IMR-90 (cell line): Measurements from ENCODE around the gene GXYLT2. TPM values are rescaled to one million over a fixed set of nuclear protein-coding genes. Genes with fewer than 3 reads are reported as not detected.
A peak's percentile ranks its signal among the peaks of the same experiment; 100 is the strongest.

Experiments used
- ATAC-seq: fragments of 200-7000 bp; cut with Tn5 transposase; 2 replicates; pipeline ENCODE4 v1.9.1; 2020; ENCODE audit warnings: low read depth, mild to moderate bottlenecking, moderate library complexity
- BruUV-seq: library from RNA; stranded (reverse); fragments of 400-500 nt; replicated peaks from 2 replicates; lab custom pipeline; 2021; lab: Mats Ljungman, UMichigan
- CTCF ChIA-PET: fragments of 300-600 bp; formaldehyde crosslinking; extraction: SDS; loops from one replicate; lab custom pipeline; 2021; ENCODE audit warnings: antibody characterized with exemption; lab: Yijun Ruan, JAX
- POLR2A ChIA-PET: fragments of 300-600 bp; sonication (Branson Sonifier 250); formaldehyde crosslinking; loops from one replicate; lab custom pipeline; 2022; ENCODE audit warnings: antibody characterized with exemption; ENCODE audit not compliant: unreplicated experiment; lab: Charles Lee
- DNase-seq: peaks from one replicate; pipeline ENCODE4 v3.0.0; 2013
- H2AFZ ChIP-seq: replicated peaks from 2 replicates; pipeline ENCODE3; 2013; ENCODE audit warnings: low read length, mild to moderate bottlenecking; ENCODE audit not compliant: poor library complexity
- H2AK5ac ChIP-seq: 2 replicates; pipeline ENCODE4 v1.6.1; 2013; ENCODE audit warnings: low read depth, low read length, inconsistent platforms
- H2AK9ac ChIP-seq: replicated peaks from 2 replicates; pipeline ENCODE3; 2013; ENCODE audit warnings: mild to moderate bottlenecking, low read depth, low read length, moderate library complexity; ENCODE audit not compliant: poor library complexity
- H2BK120ac ChIP-seq: 2 replicates; pipeline ENCODE4 v1.6.1; 2013; ENCODE audit warnings: low read depth, low read length, inconsistent platforms
- H2BK15ac ChIP-seq: 3 replicates; pipeline ENCODE4 v1.6.1; 2013; ENCODE audit warnings: low read depth, low read length, inconsistent platforms
- H2BK20ac ChIP-seq: 2 replicates; pipeline ENCODE4 v1.6.1; 2013; ENCODE audit warnings: low read depth, mild to moderate bottlenecking, inconsistent platforms, low read length, moderate library complexity
- H2BK5ac ChIP-seq: 2 replicates; pipeline ENCODE4 v1.6.1; 2013; ENCODE audit warnings: mild to moderate bottlenecking, low read depth, low read length, inconsistent platforms; ENCODE audit not compliant: poor library complexity, severe bottlenecking
- H3K14ac ChIP-seq: replicated peaks from 2 replicates; pipeline ENCODE4 v1.6.1; 2013; ENCODE audit warnings: low read depth, low read length, inconsistent platforms
- H3K18ac ChIP-seq: 2 replicates; pipeline ENCODE4 v1.6.1; 2013; ENCODE audit warnings: low read depth, low read length, control low read depth
- H3K23ac ChIP-seq: 2 replicates; pipeline ENCODE4 v1.6.1; 2013; ENCODE audit warnings: low read depth, low read length, inconsistent platforms
- H3K27ac ChIP-seq: 2 replicates; pipeline ENCODE4 v1.5.1; 2013; ENCODE audit warnings: mild to moderate bottlenecking, control low read depth, low read length; ENCODE audit not compliant: insufficient read depth
- H3K27me3 ChIP-seq: 2 replicates; pipeline ENCODE4 v1.6.1; 2013; ENCODE audit warnings: low read length; ENCODE audit not compliant: control insufficient read depth, insufficient read depth
- H3K36me3 ChIP-seq: 2 replicates; pipeline ENCODE4 v1.6.1; 2013; ENCODE audit warnings: low read length, mixed read lengths; ENCODE audit not compliant: control insufficient read depth, insufficient read depth
- H3K4ac ChIP-seq: 2 replicates; pipeline ENCODE4 v1.6.1; 2013; ENCODE audit warnings: low read depth, low read length, inconsistent platforms
- H3K4me1 ChIP-seq: 2 replicates; pipeline ENCODE4 v1.6.1; 2013; ENCODE audit warnings: low read length, mixed read lengths; ENCODE audit not compliant: control insufficient read depth, insufficient read depth
- H3K4me2 ChIP-seq: 2 replicates; pipeline ENCODE4 v1.6.1; 2013; ENCODE audit warnings: low read depth, mild to moderate bottlenecking, control low read depth, low read length, moderate library complexity
- H3K4me3 ChIP-seq: 2 replicates; pipeline ENCODE4 v1.5.1; 2013; ENCODE audit warnings: low read depth, mild to moderate bottlenecking, control low read depth, low read length, moderate library complexity; ENCODE audit not compliant: insufficient read depth
- H3K56ac ChIP-seq: 2 replicates; pipeline ENCODE4 v1.6.1; 2013; ENCODE audit warnings: low read length, inconsistent platforms; ENCODE audit not compliant: insufficient read depth; ENCODE audit errors: extremely low read depth
- H3K79me1 ChIP-seq, 2 experiments: 2 replicates each; pipeline ENCODE4 v1.6.1; 2013; ENCODE audit warnings: low read length in 2 of 2, inconsistent platforms in 1 of 2, low read depth in 1 of 2
- H3K9ac ChIP-seq: 2 replicates; pipeline ENCODE4 v1.6.1; 2013; ENCODE audit warnings: low read depth, low read length, control low read depth
- H3K9me1 ChIP-seq: 2 replicates; pipeline ENCODE4 v1.6.1; 2013; ENCODE audit warnings: low read length, inconsistent platforms; ENCODE audit not compliant: insufficient read depth
- H3K9me3 ChIP-seq: 2 replicates; pipeline ENCODE4 v1.6.1; 2013; ENCODE audit warnings: low read length; ENCODE audit not compliant: control insufficient read depth, insufficient read depth
- H4K20me1 ChIP-seq: 2 replicates; pipeline ENCODE4 v1.6.1; 2013; ENCODE audit warnings: low read length, inconsistent platforms; ENCODE audit not compliant: insufficient read depth
- H4K5ac ChIP-seq: 2 replicates; pipeline ENCODE4 v1.6.1; 2013; ENCODE audit warnings: mild to moderate bottlenecking, low read depth, low read length, control low read depth
- H4K8ac ChIP-seq, 2 experiments: 2 replicates each; pipeline ENCODE4 v1.6.1; 2013; ENCODE audit warnings: low read depth in 2 of 2, low read length in 2 of 2, control low read depth in 1 of 2, inconsistent platforms in 1 of 2
- H4K91ac ChIP-seq: 2 replicates; pipeline ENCODE4 v1.6.1; 2013; ENCODE audit warnings: low read depth, low read length, inconsistent platforms; ENCODE audit not compliant: insufficient read depth
- RFX5 ChIP-seq: IDR thresholded peaks from 2 replicates; pipeline ENCODE4 v1.8.0; 2012; ENCODE audit warnings: low read depth, mild to moderate bottlenecking, low read length, moderate library complexity
- WGBS, 2 experiments: methylation state at CpG; one replicate each; pipeline versions ENCODE4 v1.1.5 to v1.1.7; 2013; ENCODE audit warnings: missing lambda C conversion rate in 2 of 2; ENCODE audit not compliant: insufficient read length in 1 of 2; ENCODE audit errors: extremely low coverage in 2 of 2; 5-methylcytosine and 5-hydroxymethylcytosine counted together
- dilution Hi-C: fragments of 300-500 bp; cut with HindIII; formaldehyde crosslinking; loops from one replicate; pipeline ENCODE4 v1.14.3; 2018; ENCODE audit warnings: low sequenced_read_pairs; ENCODE audit not compliant: unreplicated experiment
- in situ Hi-C: fragments of 300-500 bp; cut with MboI; formaldehyde crosslinking; loops from 3 replicates; pipeline ENCODE4 v1.14.3; 2019; ENCODE audit warnings: low sequenced_read_pairs, inconsistent platforms, mixed read lengths
- intact Hi-C: fragments of 100-400 bp; cut with micrococcal nuclease; formaldehyde crosslinking; loops from 2 replicates; pipeline ENCODE4 v1.10.0; 2022
- polyA plus RNA-seq, 3 experiments: library from polyadenylated mRNA; depleted of rRNA; stranded (reverse); fragments of >200 nt; gene quantifications; 2 replicates each; pipeline ENCODE4 v1.2.3, GENCODE V29; 2012; ENCODE audit warnings: low replicate concordance in 1 of 3
- total RNA-seq: library from RNA; depleted of rRNA; stranded (reverse); fragments of >200 nt; gene quantifications from 2 replicates; pipeline ENCODE4 v1.2.3, GENCODE V29; 2012

GXYLT2 gene
- total and polyA plus RNA-seq, 2 of the 4 experiments (the other 2 are of a cell fraction) = 5.7 to 11.1 TPM

DNA sequence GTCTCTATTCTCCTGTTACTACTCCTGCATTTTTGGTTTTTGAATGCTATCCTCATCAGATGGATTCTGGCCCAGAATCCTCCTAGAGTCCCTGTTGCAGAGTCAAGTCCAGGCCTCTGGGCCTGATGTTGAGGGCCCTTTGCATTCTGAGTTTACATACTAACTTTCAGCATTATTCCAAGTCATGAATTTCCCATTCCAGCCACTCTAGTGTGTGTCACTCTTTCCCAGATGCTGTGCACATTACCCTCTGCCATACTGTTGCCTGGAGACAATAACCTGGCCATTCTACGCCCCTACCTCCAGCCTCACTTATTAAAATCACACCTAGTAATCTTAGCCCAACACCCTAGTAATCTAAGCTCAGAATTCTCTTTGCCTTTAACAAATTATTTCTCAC lies 53.4 kb downstream of the GXYLT2 start:
- dilution Hi-C loops = no loop called here

More for the DNA sequence above, 53.4 kb downstream of the GXYLT2 start:
- H3K56ac ChIP-seq = no peak overlapping the region
- ATAC-seq (no peak), DNase-seq (no peak)
- H3K23ac ChIP-seq = no peak overlapping the region
- no peak overlapping the region for H3K9ac ChIP-seq
- ChIA-PET POLR2A (no interaction called here), CTCF (interaction anchor here (1.3 kb wide), 1 partner anchor 115 kb away, joined by 3 read pairs; no protein-coding TSS in a partner anchor)
- H3K36me3 ChIP-seq = peaks cover 2% of the 10 kb centered on the region; the same call in 1 of the 2 replicates
- H4K8ac ChIP-seq = no peak overlapping the region
- H2BK5ac ChIP-seq = no peak overlapping the region
- H3K27me3 ChIP-seq = no peaks in the 10 kb centered on the region
- H2AFZ ChIP-seq = no peak overlapping the region
- H2BK20ac ChIP-seq = no peak overlapping the region
- H4K5ac ChIP-seq = no peak overlapping the region
- in situ Hi-C loops (loop anchor here (5.0 kb wide), 1 partner anchor 116 kb away; no protein-coding TSS in a partner anchor), intact Hi-C loops (no loop called here)
- H3K4ac ChIP-seq = no peak overlapping the region
- H3K18ac ChIP-seq = no peak overlapping the region
- 0 out of 4 replicates have a peak, but pooled peaks cover 0 to 2% of the 10 kb centered on the region in 2 experiments for H3K79me1 ChIP-seq
- peaks cover 6% of the 10 kb centered on the region for H3K4me1 ChIP-seq
- no peak overlapping the region for H3K4me3 ChIP-seq
- H2AK9ac ChIP-seq = no peak overlapping the region
- H2BK120ac ChIP-seq = no peak overlapping the region
- H3K14ac ChIP-seq = no peak overlapping the region
- BruUV-seq = no TSS peak
- no peaks in the 10 kb centered on the region for H4K20me1 ChIP-seq
- H2BK15ac ChIP-seq = no peak overlapping the region
- H4K91ac ChIP-seq = no peak overlapping the region
- TF ChIP-seq RFX5 = no peak
- WGBS, 2 experiments = 86% methylated on average over 1 of the region's 1 CpG; no CpG with 5 or more reads in 1 of the 2 experiments
- H3K9me3 ChIP-seq = no peaks in the 10 kb centered on the region
- H3K9me1 ChIP-seq = no peaks in the 10 kb centered on the region; the same call in 1 of the 2 replicates
- no peak overlapping the region for H3K4me2 ChIP-seq
- no peak overlapping the region for H3K27ac ChIP-seq
- 0 out of 2 replicates have a peak overlapping the region, but pooled peaks have one; percentile 23 for H2AK5ac ChIP-seq
